Stimulated activated CD4-positive, alpha-beta T cell treated with anti-CD3 and anti-CD28 coated beads, TNF-alpha, amount 100 ng/mL, for 48 hours (primary cell): ENCODE measurements around the gene LSAMP.
A peak's percentile ranks its signal among the peaks of the same experiment; 100 is the strongest.

Experiments used
- DNase-seq, 3 donors: peaks; one replicate each; pipeline ENCODE4 v3.0.0-alpha.2; 2020; ENCODE audit warnings: low read depth in 3 of 3

Gene LSAMP

GRCh38 chr3:115838786-115839185 is 606.5 kb downstream of the LSAMP start:
- DNase-seq: no peak

GRCh38 chr3:115836944-115837343 is 608.3 kb downstream of the LSAMP start:
- DNase-seq: no peak

- DNase-seq: no peak
These were observed 609.3 kb downstream of the LSAMP start for GRCh38 chr3:115835946-115836345.

GRCh38 chr3:115834068-115834467 is 611.2 kb downstream of the LSAMP start:
- no peak for DNase-seq

- no peak for DNase-seq
These were observed 612.2 kb downstream of the LSAMP start for GRCh38 chr3:115833074-115833473.

- no peak for DNase-seq
These were observed 613.0 kb downstream of the LSAMP start for GRCh38 chr3:115832265-115832664.

GRCh38 chr3:115831864-115832263 is 613.4 kb downstream of the LSAMP start:
- no peak for DNase-seq

GRCh38 chr3:115830764-115831395 is 614.4 kb downstream of the LSAMP start:
- DNase-seq: no peak

- no peak for DNase-seq
These were observed 616.9 kb downstream of the LSAMP start for GRCh38 chr3:115828401-115828800.

- no peak for DNase-seq
These were observed 617.8 kb downstream of the LSAMP start for GRCh38 chr3:115827495-115827894.

- DNase-seq: no peak
These were observed 620.2 kb downstream of the LSAMP start for GRCh38 chr3:115825046-115825445.

- no peak for DNase-seq
These were observed 622.2 kb downstream of the LSAMP start for GRCh38 chr3:115823083-115823482.

- no peak for DNase-seq
These were observed 622.7 kb downstream of the LSAMP start for GRCh38 chr3:115822579-115822978.

GRCh38 chr3:115819785-115820384 is 625.4 kb downstream of the LSAMP start:
- peak; percentile 4 to 33 (median 13) for DNase-seq

- peak; percentile 38 to 46 (median 42) for DNase-seq
These were observed 630.4 kb downstream of the LSAMP start for GRCh38 chr3:115814778-115815380.

- no peak for DNase-seq
These were observed 631.3 kb downstream of the LSAMP start for GRCh38 chr3:115814006-115814405.

GRCh38 chr3:115808816-115809215 is 636.5 kb downstream of the LSAMP start:
- DNase-seq: no peak

- DNase-seq: no peak
These were observed 637.0 kb downstream of the LSAMP start for GRCh38 chr3:115808244-115808643.

GRCh38 chr3:115806501-115806900 is 638.8 kb downstream of the LSAMP start:
- no peak for DNase-seq

GRCh38 chr3:115805520-115805919 is 639.8 kb downstream of the LSAMP start:
- DNase-seq: no peak

GRCh38 chr3:115804713-115805119 is 640.6 kb downstream of the LSAMP start:
- no peak for DNase-seq

- no peak for DNase-seq
These were observed 641.1 kb downstream of the LSAMP start for GRCh38 chr3:115804200-115804599.

- no peak for DNase-seq
These were observed 641.6 kb downstream of the LSAMP start for GRCh38 chr3:115803661-115804060.
